ENCODE results near the gene EPHA6. TPM values are rescaled to one million over a fixed set of nuclear protein-coding genes. Genes with fewer than 3 reads are reported as not detected.

Gene EPHA6
- total and polyA plus RNA-seq, 2 donors (not counting 1 experiment from before 2014, with no cell fraction given), result not detected

- H3K9me3 Mint-ChIP-seq (ENCODE audit: insufficient read depth), result no peaks in the 10 kb centered on the region
- Histone ChIP-seq H3K27me3 (replicated peaks in 1 of 4; ENCODE audit: control extremely low read depth in 1 of 4, control insufficient read depth in 3 of 4, insufficient read depth in 4 of 4, low read length in 3 of 4) (no peaks in the 10 kb centered on the region), H3K4me1 (ENCODE audit: control insufficient read depth in 2 of 2, insufficient read depth in 2 of 2, low read length in 2 of 2) (no peaks in the 10 kb centered on the region), H3K4me2 (replicated peaks; ENCODE audit: low read depth, low read length, poor library complexity, severe bottlenecking) (no peak overlapping the region), H3K9ac (ENCODE audit: low read length) (no peak overlapping the region), H3K27ac (ENCODE audit: low read length in 2 of 2) (no peak overlapping the region), H2AFZ (ENCODE audit: insufficient read depth, low read depth, low read length, poor library complexity, severe bottlenecking) (no peak overlapping the region), H3K4me3 (ENCODE audit: control extremely low read depth in 1 of 5, extremely low read depth in 1 of 5, insufficient read depth in 1 of 5, low read depth in 2 of 5, low read length in 4 of 5) (no peak overlapping the region), H4K20me1 (ENCODE audit: control insufficient read depth, insufficient read depth, low read length, poor library complexity, severe bottlenecking) (no peaks in the 10 kb centered on the region), H3K9me3 (ENCODE audit: control extremely low read depth in 1 of 3, control insufficient read depth in 2 of 3, insufficient read depth in 1 of 3, low read length in 2 of 3) (no peaks in the 10 kb centered on the region), H3K36me3 (replicated peaks in 1 of 2; ENCODE audit: control extremely low read depth in 1 of 2, control insufficient read depth in 1 of 2, extremely low read depth in 1 of 2, insufficient read depth in 2 of 2, low read length in 1 of 2) (no peaks in the 10 kb centered on the region), H3K79me2 (ENCODE audit: control insufficient read depth, insufficient read depth, low read length) (no peaks in the 10 kb centered on the region)
- H3K4me3 Mint-ChIP-seq, result no peak overlapping the region
- H3K27me3 Mint-ChIP-seq, result no peaks in the 10 kb centered on the region
- ChIA-PET CTCF (no interaction called here), POLR2A (no interaction called here)
- ATAC-seq (ENCODE audit: low read depth), result no peak
- no peaks in the 10 kb centered on the region for H3K4me1 Mint-ChIP-seq
- no peak overlapping the region for H3K27ac Mint-ChIP-seq
- intact Hi-C loops (cut with micrococcal nuclease), result no loop called here
- DNase-seq, result no peak
- WGBS (ENCODE audit: insufficient coverage), result 100% methylated on average over 2 of the region's 3 CpGs
- TF ChIP-seq CTCF (IDR thresholded peaks at IDR 0.05) (no peak), EZH2 (IDR thresholded peaks at IDR 0.05; ENCODE audit: borderline replicate concordance, insufficient read depth, low read depth, low read length, poor library complexity, severe bottlenecking) (no peak)
Measured at GRCh38 chr3:97673357-97673997, 859.1 kb downstream of the EPHA6 start.

- H3K4me3 Mint-ChIP-seq, result no peak overlapping the region
- no peaks in the 10 kb centered on the region for H3K27me3 Mint-ChIP-seq
- Histone ChIP-seq H3K79me2 (ENCODE audit: control insufficient read depth, insufficient read depth, low read length) (no peaks in the 10 kb centered on the region), H3K27me3 (replicated peaks in 1 of 4; ENCODE audit: control extremely low read depth in 1 of 4, control insufficient read depth in 3 of 4, insufficient read depth in 4 of 4, low read length in 3 of 4) (no peaks in the 10 kb centered on the region), H3K9ac (ENCODE audit: low read length) (no peak overlapping the region), H3K4me3 (ENCODE audit: control extremely low read depth in 1 of 5, extremely low read depth in 1 of 5, insufficient read depth in 1 of 5, low read depth in 2 of 5, low read length in 4 of 5) (no peak overlapping the region), H3K27ac (ENCODE audit: low read length in 2 of 2) (no peak overlapping the region), H3K4me1 (ENCODE audit: control insufficient read depth in 2 of 2, insufficient read depth in 2 of 2, low read length in 2 of 2) (no peaks in the 10 kb centered on the region), H3K4me2 (replicated peaks; ENCODE audit: low read depth, low read length, poor library complexity, severe bottlenecking) (no peak overlapping the region), H2AFZ (ENCODE audit: insufficient read depth, low read depth, low read length, poor library complexity, severe bottlenecking) (no peak overlapping the region), H3K9me3 (ENCODE audit: control extremely low read depth in 1 of 3, control insufficient read depth in 2 of 3, insufficient read depth in 1 of 3, low read length in 2 of 3) (no peaks in the 10 kb centered on the region), H4K20me1 (ENCODE audit: control insufficient read depth, insufficient read depth, low read length, poor library complexity, severe bottlenecking) (no peaks in the 10 kb centered on the region), H3K36me3 (replicated peaks in 1 of 2; ENCODE audit: control extremely low read depth in 1 of 2, control insufficient read depth in 1 of 2, extremely low read depth in 1 of 2, insufficient read depth in 2 of 2, low read length in 1 of 2) (no peaks in the 10 kb centered on the region)
- no peak for TF ChIP-seq CTCF (IDR thresholded peaks at IDR 0.05)
- TF ChIP-seq EZH2 (IDR thresholded peaks at IDR 0.05; ENCODE audit: borderline replicate concordance, insufficient read depth, low read depth, low read length, poor library complexity, severe bottlenecking), result no peak
- H3K9me3 Mint-ChIP-seq (ENCODE audit: insufficient read depth), result no peaks in the 10 kb centered on the region
- ATAC-seq (ENCODE audit: low read depth) (no peak), DNase-seq (no peak)
- intact Hi-C loops (cut with micrococcal nuclease), result no loop called here
- H3K27ac Mint-ChIP-seq, result no peak overlapping the region
- H3K4me1 Mint-ChIP-seq, result no peaks in the 10 kb centered on the region
- ChIA-PET CTCF (no interaction called here), POLR2A (no interaction called here)
- 83% methylated on average over 2 of the region's 2 CpGs for WGBS (ENCODE audit: insufficient coverage)
Measured at GRCh38 chr3:97674461-97674860, 860.1 kb downstream of the EPHA6 start.

Data from B cell (primary cell).